Measurements from ENCODE around the gene SLC35E1. TPM values are rescaled to one million over a fixed set of nuclear protein-coding genes. Genes with fewer than 3 reads are reported as not detected.
"Not testable (repeated sequence)": the region's sequence is repeated elsewhere in the genome, so short reads cannot be mapped to it uniquely, and the experiment has no call there.

SLC35E1 gene
- polyA plus RNA-seq, 4 donors, result 38.3 to 47.3 (median 43.0) TPM

GRCh38 chr19:16559780-16560276, 12.4 kb downstream of the SLC35E1 start:
- no peak for DNase-seq (ENCODE audit: low read depth in 4 of 4, low spot score in 2 of 4)

- no peak for DNase-seq (ENCODE audit: low read depth in 4 of 4, low spot score in 2 of 4)
Observed at GRCh38 chr19:16554776-16555175, 17.4 kb downstream of the SLC35E1 start.

- DNase-seq (ENCODE audit: low read depth in 4 of 4, low spot score in 2 of 4), result not testable (repeated sequence)
Observed at GRCh38 chr19:16551902-16552301, 20.3 kb downstream of the SLC35E1 start.

- DNase-seq (ENCODE audit: low read depth in 4 of 4, low spot score in 2 of 4), result no peak
Observed at GRCh38 chr19:16548956-16549355, 23.3 kb downstream of the SLC35E1 start.

GRCh38 chr19:16544473-16545231, 27.6 kb downstream of the SLC35E1 start:
- DNase-seq (ENCODE audit: low read depth in 4 of 4, low spot score in 2 of 4), result no peak

- not testable (repeated sequence) for DNase-seq (ENCODE audit: low read depth in 4 of 4, low spot score in 2 of 4)
Observed at GRCh38 chr19:16543734-16544133, 28.5 kb downstream of the SLC35E1 start.

GRCh38 chr19:16542910-16543472, 29.2 kb downstream of the SLC35E1 start:
- peak in 1 of 4 donors; percentile 2 for DNase-seq (ENCODE audit: low read depth in 4 of 4, low spot score in 2 of 4)

- DNase-seq (ENCODE audit: low read depth in 4 of 4, low spot score in 2 of 4), result peak; percentile 75 to 92 (median 84)
Observed at GRCh38 chr19:16542045-16542909, 29.9 kb downstream of the SLC35E1 start, which contains the start of gene CHERP. Gene CHERP, minus strand, starts transcription at chr19:16542437. Its CDS starts 59 bp downstream, at chr19:16542378.

GRCh38 chr19:16541526-16542044, 30.6 kb downstream of the SLC35E1 start:
- DNase-seq (ENCODE audit: low read depth in 4 of 4, low spot score in 2 of 4), result no peak

GRCh38 chr19:16540948-16541347, 31.3 kb downstream of the SLC35E1 start:
- no peak for DNase-seq (ENCODE audit: low read depth in 4 of 4, low spot score in 2 of 4)

GRCh38 chr19:16537111-16537510, 35.1 kb downstream of the SLC35E1 start:
- DNase-seq (ENCODE audit: low read depth in 4 of 4, low spot score in 2 of 4), result no peak

GRCh38 chr19:16536130-16536529, 36.1 kb downstream of the SLC35E1 start:
- no peak for DNase-seq (ENCODE audit: low read depth in 4 of 4, low spot score in 2 of 4)

- no peak for DNase-seq (ENCODE audit: low read depth in 4 of 4, low spot score in 2 of 4)
Observed at GRCh38 chr19:16535381-16535780, 36.8 kb downstream of the SLC35E1 start.

- no peak for DNase-seq (ENCODE audit: low read depth in 4 of 4, low spot score in 2 of 4)
Observed at GRCh38 chr19:16532440-16533234, 39.6 kb downstream of the SLC35E1 start.

- no peak for DNase-seq (ENCODE audit: low read depth in 4 of 4, low spot score in 2 of 4)
Observed at GRCh38 chr19:16531380-16531669, 40.9 kb downstream of the SLC35E1 start.

- DNase-seq (ENCODE audit: low read depth in 4 of 4, low spot score in 2 of 4), result no peak
Observed at GRCh38 chr19:16530540-16531379, 41.5 kb downstream of the SLC35E1 start.

- no peak for DNase-seq (ENCODE audit: low read depth in 4 of 4, low spot score in 2 of 4)
Observed at GRCh38 chr19:16529466-16530144, 42.6 kb downstream of the SLC35E1 start.

GRCh38 chr19:16527971-16528521, 44.2 kb downstream of the SLC35E1 start:
- no peak for DNase-seq (ENCODE audit: low read depth in 4 of 4, low spot score in 2 of 4)
